ENCODE data around the gene MROH2A.

Gene MROH2A

GRCh38 chr2:233803292-233803911 is 25.3 kb downstream of the MROH2A start:
- Histone ChIP-seq H3K27me3 (no peaks in the 10 kb centered on the region), H3K4me1 (ENCODE audit: control insufficient read depth in 1 of 2, insufficient read depth in 1 of 2, low read depth in 1 of 2, low read length in 1 of 2) (no peaks in the 10 kb centered on the region), H3K4me3 (ENCODE audit: low read depth in 1 of 2, low read length in 1 of 2) (no peak overlapping the region), H3K27ac (no peak overlapping the region), H3K9me3 (no peaks in the 10 kb centered on the region), H3K36me3 (no peaks in the 10 kb centered on the region)
- no peak for TF ChIP-seq CTCF (IDR thresholded peaks at IDR 0.05)

- Histone ChIP-seq H3K36me3 (no peaks in the 10 kb centered on the region), H3K9me3 (no peaks in the 10 kb centered on the region), H3K4me1 (ENCODE audit: control insufficient read depth in 1 of 2, insufficient read depth in 1 of 2, low read depth in 1 of 2, low read length in 1 of 2) (no peaks in the 10 kb centered on the region), H3K27ac (no peak overlapping the region), H3K27me3 (no peaks in the 10 kb centered on the region), H3K4me3 (ENCODE audit: low read depth in 1 of 2, low read length in 1 of 2) (no peak overlapping the region)
- TF ChIP-seq CTCF (IDR thresholded peaks at IDR 0.05), result no peak
Observed at GRCh38 chr2:233803994-233804393, 25.9 kb downstream of the MROH2A start.

GRCh38 chr2:233807215-233807865 is 29.2 kb downstream of the MROH2A start:
- TF ChIP-seq CTCF (IDR thresholded peaks at IDR 0.05), result no peak
- Histone ChIP-seq H3K4me1 (ENCODE audit: control insufficient read depth in 1 of 2, insufficient read depth in 1 of 2, low read depth in 1 of 2, low read length in 1 of 2) (no peaks in the 10 kb centered on the region), H3K36me3 (no peaks in the 10 kb centered on the region), H3K9me3 (no peaks in the 10 kb centered on the region), H3K27ac (no peak overlapping the region), H3K4me3 (ENCODE audit: low read depth in 1 of 2, low read length in 1 of 2) (no peak overlapping the region), H3K27me3 (no peaks in the 10 kb centered on the region)

GRCh38 chr2:233807966-233808935 is 30.1 kb downstream of the MROH2A start:
- no peaks in the 10 kb centered on the region for H3K4me1 ChIP-seq (ENCODE audit: control insufficient read depth in 1 of 2, insufficient read depth in 1 of 2, low read depth in 1 of 2, low read length in 1 of 2)
- no peak for TF ChIP-seq CTCF (IDR thresholded peaks at IDR 0.05)
- H3K36me3 ChIP-seq, result no peaks in the 10 kb centered on the region
- no peak overlapping the region for H3K4me3 ChIP-seq (ENCODE audit: low read depth in 1 of 2, low read length in 1 of 2)
- H3K27ac ChIP-seq, result no peak overlapping the region
- H3K27me3 ChIP-seq, result no peaks in the 10 kb centered on the region
- no peaks in the 10 kb centered on the region for H3K9me3 ChIP-seq

- Histone ChIP-seq H3K27me3 (peaks cover 9% of the 10 kb centered on the region), H3K36me3 (no peaks in the 10 kb centered on the region), H3K9me3 (no peaks in the 10 kb centered on the region), H3K27ac (no peak overlapping the region), H3K4me3 (ENCODE audit: low read depth in 1 of 2, low read length in 1 of 2) (no peak overlapping the region), H3K4me1 (ENCODE audit: control insufficient read depth in 1 of 2, insufficient read depth in 1 of 2, low read depth in 1 of 2, low read length in 1 of 2) (no peaks in the 10 kb centered on the region)
- no peak for TF ChIP-seq CTCF (IDR thresholded peaks at IDR 0.05)
Observed at GRCh38 chr2:233810385-233810784, 32.3 kb downstream of the MROH2A start.
